Glomerular visceral epithelial cell (primary cell): ENCODE data around the gene ZC3H11A.

Source experiments
- DNase-seq: peaks from one replicate; pipeline ENCODE4 v3.0.0-alpha.2; 2016; ENCODE audit errors: extremely low spot score

ZC3H11A gene

GRCh38 chr1:203842559-203842876 lies 47.1 kb downstream of the ZC3H11A start:
- no peak for DNase-seq

- no peak for DNase-seq
Measured at GRCh38 chr1:203843435-203843834, 48.0 kb downstream of the ZC3H11A start.
